Measurements from ENCODE around the gene PPM1H. TPM values are rescaled to one million over a fixed set of nuclear protein-coding genes. Genes with fewer than 3 reads are reported as not detected.

Gene PPM1H
- total and polyA plus RNA-seq, 10 of the 15 experiments (the other 5 are each of a cell fraction or from before 2014, with no cell fraction given) = 0.11 to 0.83 (median 0.49) TPM

- TF ChIP-seq ZBTB33 (IDR thresholded peaks at IDR 0.05) = no peak
These were observed 90.0 kb downstream of the PPM1H start (continued) for GRCh38 chr12:62844915-62845314.

GRCh38 chr12:62843716-62844115 is 91.2 kb downstream of the PPM1H start:
- WGBS (ENCODE audit: insufficient coverage, insufficient replicate concordance, low lambda C conversion rate, missing lambda C conversion rate) = 18% methylated on average over 1 of the region's 1 CpG
- POLR2A ChIA-PET = no interaction called here
- DNase-seq (ENCODE audit: low read depth, low spot score) (no peak), FAIRE-seq (no peak), ATAC-seq (no peak)
- SMC1A ChIA-PET (ENCODE audit: uncharacterized antibody, unreplicated experiment) = interaction anchor here (1.1 to 1.8 kb wide), 2 partner anchors 8 to 31 kb away, joined by 3 to 5 read pairs; no protein-coding TSS in a partner anchor
- TF ChIP-seq BRCA1 (IDR thresholded peaks at IDR 0.05; ENCODE audit: low read depth, low read length) (no peak), NFXL1 (IDR thresholded peaks at IDR 0.05; ENCODE audit: borderline replicate concordance) (no peak), SMC3 (IDR thresholded peaks at IDR 0.05; ENCODE audit: borderline replicate concordance, low read length) (no peak), STAT3 (IDR thresholded peaks at IDR 0.05; ENCODE audit: low read depth, low read length) (no peak), ZNF274 (IDR thresholded peaks at IDR 0.05; ENCODE audit: insufficient read depth, insufficient read length) (no peak), ZSCAN29 (IDR thresholded peaks at IDR 0.05) (no peak), TARDBP (IDR thresholded peaks at IDR 0.05; ENCODE audit: borderline replicate concordance) (no peak), GATAD2B (conservative IDR thresholded peaks at IDR 0.05; ENCODE audit: low read depth) (no peak), NBN (IDR thresholded peaks at IDR 0.05) (no peak), ZNF687 (IDR thresholded peaks at IDR 0.05) (no peak), MYB (IDR thresholded peaks at IDR 0.05; ENCODE audit: borderline replicate concordance, low read depth, low read length) (no peak), DPF2 (IDR thresholded peaks at IDR 0.05) (no peak), PRDM15 (CRISPR knock-in tag; IDR thresholded peaks at IDR 0.05) (no peak)
- Histone ChIP-seq H3K27me3 (replicated peaks in 1 of 2; ENCODE audit: control insufficient read depth in 2 of 2, insufficient read depth in 2 of 2, low read length in 1 of 2) (no peaks in the 10 kb centered on the region), H3K9ac (ENCODE audit: control insufficient read depth, insufficient read depth, low read length) (no peak overlapping the region), H3K36me3 (ENCODE audit: control insufficient read depth in 2 of 2, insufficient read depth in 2 of 2, low read length in 1 of 2) (no peaks in the 10 kb centered on the region), H3K4me1 (ENCODE audit: control insufficient read depth, insufficient read depth, low read length) (peaks cover 4% of the 10 kb centered on the region; the same call in 1 of the 2 replicates), H3K4me3 (no peak overlapping the region), H3K4me2 (ENCODE audit: control insufficient read depth, insufficient read depth) (no peak overlapping the region), H4K20me1 (ENCODE audit: control insufficient read depth, insufficient read depth) (no peaks in the 10 kb centered on the region), H2AFZ (ENCODE audit: control insufficient read depth, low read depth, low read length) (no peak overlapping the region), H3K27ac (ENCODE audit: control insufficient read depth, insufficient read depth) (no peak overlapping the region), H3K9me3 (replicated peaks; ENCODE audit: control insufficient read depth, insufficient read depth, low read length) (no peaks in the 10 kb centered on the region; the same call in 2 of the 3 replicates), H3K79me2 (ENCODE audit: control insufficient read depth, insufficient read depth, low read length) (no peaks in the 10 kb centered on the region)
- in situ Hi-C loops (cut with MboI) (no loop called here), intact Hi-C loops (cut with micrococcal nuclease; ENCODE audit: unreplicated experiment) (no loop called here)
- CTCF ChIA-PET = interaction anchor here (1.9 kb wide), 1 partner anchor 46 kb away, joined by 7 read pairs; no protein-coding TSS in a partner anchor
- RAD21 ChIA-PET (ENCODE audit: unreplicated experiment) = no interaction called here
- BruUV-seq (replicated peaks) = no TSS peak

All from GM12878 (cell line).